GM19463 (cell line): Measurements from ENCODE around the gene CD79B.
A peak's percentile ranks its signal among the peaks of the same experiment; 100 is the strongest.
"Not testable (repeated sequence)": the region's sequence is repeated elsewhere in the genome, so short reads cannot be mapped to it uniquely, and the experiment has no call there.

Source experiments
- ATAC-seq: cut with Tn5 transposase; IDR thresholded peaks from one replicate; pipeline ENCODE4 v1.9.1; 2021; ENCODE audit warnings: mild to moderate bottlenecking, moderate library complexity; ENCODE audit not compliant: unreplicated experiment

Gene CD79B

DNA sequence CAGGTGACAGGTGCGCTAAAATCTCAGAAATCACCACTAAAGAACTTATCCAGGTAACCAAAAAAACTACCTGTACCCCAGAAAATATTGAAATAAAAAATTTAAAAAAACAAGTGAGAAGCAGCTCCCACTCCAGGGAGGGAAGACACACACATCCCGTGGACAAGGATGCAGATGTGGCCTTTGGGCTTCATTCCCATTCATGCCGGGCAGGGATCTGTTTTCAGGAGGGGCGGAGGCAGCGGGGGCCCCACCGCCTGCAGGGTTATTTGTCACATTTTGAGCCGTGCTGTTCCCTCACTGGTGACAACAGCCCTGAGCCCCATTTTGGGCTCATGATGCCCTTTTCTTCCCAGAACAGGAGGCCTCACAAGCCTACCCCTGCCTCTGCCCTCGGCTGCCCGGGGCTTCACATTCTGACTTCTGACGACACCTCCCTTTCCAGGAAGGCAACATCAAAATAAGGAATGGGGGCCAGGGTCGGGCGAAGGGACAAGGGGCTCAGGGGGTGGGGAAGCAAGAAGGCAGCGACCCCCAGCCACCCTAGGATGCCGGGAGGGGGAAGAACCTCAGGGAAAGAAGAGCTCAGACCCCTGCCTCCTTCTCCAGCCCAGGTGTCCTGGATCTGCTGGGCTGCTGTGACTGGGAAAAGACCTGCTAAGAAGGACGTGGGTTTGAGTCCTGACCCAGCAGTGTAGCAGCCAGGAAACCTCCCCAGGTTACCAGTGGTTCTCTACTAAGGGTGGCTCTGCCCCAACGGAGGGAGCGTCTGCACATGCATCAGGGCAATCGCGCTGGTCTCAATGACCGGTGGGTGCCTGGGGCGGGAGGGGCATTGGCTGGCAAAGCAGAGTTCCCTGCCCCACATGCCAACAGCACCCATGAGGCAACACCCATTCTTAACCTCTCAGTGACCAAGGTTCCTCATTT lies 2.3 kb upstream of the CD79B start:
- no peak for ATAC-seq

DNA sequence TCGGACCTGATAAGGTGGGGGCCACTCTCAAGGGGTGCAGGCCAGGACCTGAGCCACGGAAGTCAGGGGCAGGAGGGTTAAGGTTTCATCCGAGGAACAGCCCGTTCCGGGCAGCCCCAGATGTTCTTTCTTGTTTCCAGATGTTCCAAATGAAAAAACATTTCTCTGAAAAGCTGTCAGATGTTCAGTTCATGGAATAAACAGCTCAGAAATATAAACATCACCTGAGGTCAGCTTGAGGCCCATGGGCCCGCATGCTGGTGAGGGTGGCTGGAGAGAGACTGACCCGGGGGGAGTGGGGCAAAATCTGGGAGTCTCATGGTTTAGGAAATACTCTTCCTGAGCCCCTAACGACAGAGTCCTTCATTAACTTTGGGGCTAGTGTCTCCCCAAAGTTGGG lies 1.5 kb upstream of the CD79B start:
- ATAC-seq = no peak

DNA sequence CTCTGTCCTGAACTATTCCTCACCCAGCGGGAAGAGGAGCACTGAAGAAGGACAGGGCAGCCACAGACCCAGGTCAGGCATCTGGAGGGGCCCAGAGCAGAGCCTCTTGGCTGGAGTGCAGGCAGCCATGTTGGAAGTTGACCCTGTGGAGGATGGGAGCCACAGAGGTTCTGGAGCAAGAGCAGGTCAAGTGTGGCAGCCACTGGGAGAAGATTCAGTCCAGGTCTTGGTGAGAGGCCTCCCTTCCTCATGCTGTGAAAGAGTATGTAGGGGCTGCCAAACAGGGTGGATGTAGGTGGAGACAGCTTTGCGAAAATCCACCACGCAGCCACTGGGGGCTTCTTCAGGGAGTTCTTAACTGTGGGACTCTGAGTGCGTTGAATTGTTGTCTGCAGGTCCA lies 590 bp upstream of the CD79B start:
- ATAC-seq = peak; percentile 1

DNA sequence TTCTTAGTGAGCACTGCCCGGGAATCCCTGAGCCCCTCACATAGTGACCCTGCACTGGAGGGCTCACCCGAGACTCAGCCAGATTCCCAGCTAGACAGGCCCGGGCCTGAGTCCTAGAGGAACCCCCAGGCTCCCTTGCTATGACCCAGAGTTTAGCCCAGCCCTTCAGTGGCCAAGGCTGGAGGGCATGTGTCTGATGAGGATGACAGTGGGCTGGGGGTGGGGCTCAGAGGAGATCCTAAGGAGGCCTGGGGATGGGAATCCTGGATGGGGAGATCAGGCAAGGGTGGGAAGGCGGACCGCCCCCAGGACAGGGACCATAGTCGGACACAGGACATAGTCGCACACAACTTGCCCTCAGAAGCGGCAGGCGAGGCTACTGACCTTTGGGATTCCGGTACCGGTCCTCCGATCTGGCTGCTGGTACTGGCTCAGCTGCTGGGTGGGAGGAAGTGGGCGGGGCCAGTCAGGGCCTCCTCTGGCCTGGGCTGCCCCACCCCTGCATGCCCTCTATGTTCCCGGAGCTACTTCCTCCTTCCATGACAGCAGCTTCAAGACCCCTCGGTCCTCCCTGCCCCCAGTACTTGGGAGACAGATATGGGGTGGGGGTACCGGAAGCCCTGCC lies 1.1 kb downstream of the CD79B start:
- peak; percentile 38 for ATAC-seq

DNA sequence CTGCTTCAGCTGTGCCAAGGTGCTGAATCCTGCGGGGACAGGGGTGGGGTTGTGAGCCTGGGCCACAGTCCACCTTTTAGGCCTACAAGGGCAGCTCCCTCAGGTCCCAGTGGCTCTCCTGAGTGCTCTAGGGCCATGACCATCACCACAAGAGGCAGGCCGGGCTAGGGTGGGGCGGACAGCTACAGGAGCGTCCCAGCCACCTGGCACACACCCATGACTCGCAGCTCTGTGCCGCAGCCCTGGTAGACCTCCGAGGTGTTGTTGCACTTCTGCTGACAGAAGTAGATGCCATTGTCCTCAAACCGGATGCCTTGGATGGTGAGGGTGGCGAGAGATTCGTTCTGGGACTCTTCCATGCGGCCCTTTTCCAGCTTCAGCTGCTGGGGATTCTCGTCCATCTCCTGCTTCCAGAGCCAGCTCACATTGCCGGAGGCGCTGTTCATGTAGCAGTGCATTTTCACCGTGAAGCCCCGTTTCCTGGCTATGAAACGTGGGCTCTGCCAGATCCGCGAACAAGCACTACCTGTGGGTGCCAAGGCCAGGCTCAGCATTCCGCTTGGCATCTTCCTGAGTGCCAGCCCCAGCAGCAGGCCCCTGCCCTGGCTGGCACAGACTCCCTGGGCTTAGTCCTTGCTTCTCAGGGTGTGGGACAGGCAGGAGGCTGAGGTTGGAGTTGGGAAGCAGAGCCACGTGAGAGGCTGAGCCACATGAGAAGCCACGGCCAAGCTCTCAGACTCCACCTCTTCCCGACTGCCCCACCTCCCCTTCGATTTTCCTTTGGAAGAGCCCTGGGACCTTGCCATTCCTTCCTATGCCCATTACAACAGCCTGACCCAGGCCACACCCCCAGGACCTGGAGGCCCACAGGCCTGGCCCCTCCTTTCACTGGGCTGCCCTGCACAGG lies 2.0 kb downstream of the CD79B start:
- ATAC-seq = no peak

DNA sequence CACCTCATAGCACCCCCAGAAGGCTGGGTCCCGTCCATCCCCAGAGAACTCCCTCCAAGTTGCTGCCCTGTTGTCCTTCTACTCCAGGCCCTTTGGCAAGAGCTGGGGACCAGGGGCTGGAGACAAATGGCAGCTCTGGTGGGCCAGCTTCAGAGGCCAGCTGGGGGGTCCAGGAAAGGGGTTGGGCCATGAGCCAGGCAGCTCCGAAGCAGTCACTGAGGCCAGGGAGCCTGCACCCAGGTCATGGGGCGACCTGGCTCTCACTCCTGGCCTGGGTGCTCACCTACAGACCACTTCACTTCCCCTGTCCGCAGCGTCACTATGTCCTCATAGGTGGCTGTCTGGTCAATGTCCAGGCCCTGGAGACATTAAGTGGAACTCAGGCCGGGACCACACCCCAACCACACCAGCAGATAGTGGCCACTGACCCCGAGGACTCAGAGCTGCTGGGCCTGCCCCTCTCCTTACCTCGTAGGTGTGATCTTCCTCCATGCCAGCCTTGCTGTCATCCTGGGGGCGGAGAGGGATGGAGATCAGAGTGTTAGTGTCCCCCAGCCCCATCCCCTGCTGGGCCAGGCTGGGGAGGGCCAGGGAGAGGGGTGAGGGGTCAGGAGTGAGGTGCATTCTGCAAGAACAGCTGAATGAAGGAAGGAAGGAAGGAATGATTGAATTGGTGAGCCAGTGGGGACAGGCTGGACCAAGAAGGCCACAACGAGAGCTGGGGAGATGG lies 3.0 kb downstream of the CD79B start:
- ATAC-seq = no peak

DNA sequence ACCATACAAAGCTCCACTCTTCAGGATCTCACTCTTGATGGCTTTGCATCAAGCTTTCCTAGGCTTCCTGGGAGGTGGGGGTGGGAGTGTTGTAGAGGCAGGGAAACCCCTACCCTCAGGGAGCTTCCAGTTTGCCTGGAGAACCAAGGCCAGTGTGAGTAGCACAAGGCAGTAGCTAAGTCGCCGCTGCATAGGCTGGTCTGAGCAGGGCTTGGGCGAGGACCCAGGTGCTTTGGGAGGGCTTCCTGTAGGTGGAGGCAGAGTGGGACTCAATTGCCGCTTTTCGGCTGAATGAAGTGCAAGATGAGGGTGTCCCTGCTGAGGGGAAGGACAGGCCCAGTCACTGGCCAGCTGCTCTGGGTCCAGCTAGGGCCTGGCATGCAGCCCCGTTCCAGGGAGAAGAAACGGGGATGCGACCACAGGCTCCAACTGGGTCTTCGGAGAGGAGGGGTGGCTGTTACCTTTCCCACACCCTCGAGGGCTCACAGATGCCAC lies 3.9 kb downstream of the CD79B start:
- ATAC-seq = no peak

DNA sequence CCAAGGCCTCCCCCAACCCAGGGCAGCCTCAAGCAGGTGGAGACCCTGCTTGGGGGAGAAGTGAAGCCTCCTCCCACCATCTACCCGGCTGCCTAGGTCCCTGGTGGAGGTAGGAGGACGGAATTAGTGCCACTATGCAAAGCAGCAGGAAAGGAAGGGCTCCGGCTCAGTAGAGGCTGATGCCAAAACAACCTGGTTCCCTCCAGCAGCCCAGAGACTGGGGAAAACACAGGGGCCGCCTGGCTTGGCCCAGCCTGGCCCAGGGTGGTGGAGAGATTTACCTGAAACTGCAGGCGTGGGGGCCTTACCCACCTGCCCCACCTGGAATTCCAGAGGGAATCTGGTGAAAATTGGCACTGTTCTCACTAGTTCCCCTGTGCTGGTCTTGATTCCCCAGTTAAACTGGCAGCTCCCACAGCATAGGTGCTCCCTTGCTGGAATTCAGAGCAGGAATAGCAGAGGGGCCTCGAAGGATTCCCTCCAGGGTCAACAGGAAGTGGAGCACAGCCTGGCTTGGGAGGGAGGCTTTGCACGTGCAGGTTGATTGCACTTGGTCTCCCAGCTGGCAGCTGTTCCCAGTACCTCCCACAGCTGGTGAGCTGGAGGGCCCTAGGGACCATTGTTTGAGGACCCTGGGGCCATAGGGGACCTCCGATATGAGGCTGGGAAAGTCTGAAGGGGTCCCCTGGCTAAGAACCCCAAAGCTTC lies 4.5 kb downstream of the CD79B start:
- ATAC-seq = no peak

DNA sequence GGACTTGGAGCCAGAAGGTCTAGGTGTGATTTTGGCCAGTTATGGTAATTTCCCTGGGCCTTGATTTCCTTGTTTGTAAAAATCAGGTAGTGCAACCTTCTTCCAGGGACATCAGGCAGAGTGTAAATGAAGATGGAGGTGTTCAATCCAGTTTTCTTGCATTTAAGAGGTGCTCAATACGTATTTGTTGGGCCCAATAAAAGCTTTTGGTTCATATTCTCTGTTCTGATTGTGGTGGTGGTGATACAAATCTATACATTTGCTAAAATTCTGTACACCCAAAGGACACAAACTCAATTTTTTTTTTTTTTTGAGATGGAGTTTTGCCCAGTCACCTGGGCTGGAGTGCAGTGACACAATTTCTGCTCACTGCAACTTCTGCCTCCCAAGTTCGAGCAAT lies 6.0 kb downstream of the CD79B start:
- no peak for ATAC-seq

DNA sequence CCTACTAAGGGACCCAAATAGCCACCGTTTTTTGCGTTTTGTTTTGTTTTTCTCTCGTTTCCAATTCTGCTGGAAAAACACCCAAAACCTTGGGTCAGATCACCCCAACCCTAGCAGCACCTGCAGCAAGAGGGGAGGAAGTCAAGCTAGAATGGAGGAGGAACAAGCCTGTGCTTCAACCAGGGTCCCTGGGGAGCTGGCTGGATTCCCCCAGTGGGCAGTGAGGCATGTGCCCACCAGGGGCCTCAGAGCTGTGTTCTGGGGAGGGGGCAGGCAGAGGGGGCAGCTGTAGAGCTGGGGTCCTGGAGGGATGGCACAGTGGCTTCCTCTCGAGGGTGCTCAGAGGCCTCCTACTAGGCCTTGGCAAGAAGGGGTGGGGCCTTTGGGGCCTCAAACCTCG lies 6.5 kb downstream of the CD79B start:
- ATAC-seq = no peak

DNA sequence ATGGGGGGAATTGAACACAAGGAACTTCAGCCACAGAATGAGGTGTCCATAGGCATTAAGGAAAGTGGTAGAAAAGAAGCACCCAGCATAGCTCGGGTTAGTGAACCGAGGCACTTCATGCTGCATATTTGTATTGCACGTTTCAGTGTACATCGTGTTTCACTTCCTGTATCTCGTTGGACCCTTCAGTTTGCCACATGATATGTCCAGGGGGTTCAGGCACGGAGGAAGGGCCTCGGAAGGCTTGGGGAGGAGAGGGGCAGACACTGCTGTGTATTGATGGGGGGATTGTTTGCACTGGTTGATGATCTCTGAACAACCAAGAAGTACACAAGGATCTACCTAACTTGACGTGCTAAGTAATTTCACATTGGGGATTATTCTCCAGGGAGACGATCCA lies 9.7 kb downstream of the CD79B start:
- ATAC-seq = peak; percentile 40

DNA sequence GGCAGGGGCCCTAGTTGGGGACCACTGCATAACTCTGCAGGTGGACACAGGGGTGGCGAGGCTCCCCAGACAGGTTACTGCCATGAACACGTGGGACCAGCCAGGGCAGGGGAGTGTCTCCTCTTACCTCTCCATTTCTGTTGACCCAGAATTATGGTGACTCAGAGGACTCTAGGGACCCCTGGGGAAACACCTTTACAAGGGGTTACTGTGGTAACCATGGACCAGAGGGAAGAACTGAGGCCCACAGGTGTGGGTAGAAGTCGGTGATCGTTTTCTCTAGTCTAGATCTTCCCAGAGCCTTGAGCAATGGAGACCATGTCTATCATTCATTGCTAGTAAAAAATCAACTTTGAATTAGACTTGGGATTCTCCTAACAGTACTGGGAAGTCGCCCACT lies 11.4 kb downstream of the CD79B start:
- ATAC-seq = not testable (repeated sequence)

DNA sequence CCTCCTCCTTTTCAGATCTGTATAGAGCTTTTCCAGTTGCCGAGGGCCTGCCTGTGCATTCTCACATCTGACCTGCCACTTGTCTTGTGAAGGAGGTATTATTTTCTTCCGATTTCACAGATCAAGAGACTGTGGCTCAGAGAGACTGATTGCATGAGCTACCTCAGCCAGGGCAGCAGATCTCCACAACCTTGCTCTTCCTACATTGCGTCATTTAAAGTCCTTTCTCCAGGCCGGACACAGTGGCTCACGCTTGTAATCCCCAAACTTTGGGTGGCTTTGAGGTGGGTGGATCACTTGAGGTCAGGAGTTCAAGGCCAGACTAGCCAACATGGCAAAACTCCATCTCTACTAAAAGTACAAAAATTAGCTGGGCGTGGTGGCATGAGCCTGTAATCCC lies 12.1 kb downstream of the CD79B start:
- not testable (repeated sequence) for ATAC-seq

DNA sequence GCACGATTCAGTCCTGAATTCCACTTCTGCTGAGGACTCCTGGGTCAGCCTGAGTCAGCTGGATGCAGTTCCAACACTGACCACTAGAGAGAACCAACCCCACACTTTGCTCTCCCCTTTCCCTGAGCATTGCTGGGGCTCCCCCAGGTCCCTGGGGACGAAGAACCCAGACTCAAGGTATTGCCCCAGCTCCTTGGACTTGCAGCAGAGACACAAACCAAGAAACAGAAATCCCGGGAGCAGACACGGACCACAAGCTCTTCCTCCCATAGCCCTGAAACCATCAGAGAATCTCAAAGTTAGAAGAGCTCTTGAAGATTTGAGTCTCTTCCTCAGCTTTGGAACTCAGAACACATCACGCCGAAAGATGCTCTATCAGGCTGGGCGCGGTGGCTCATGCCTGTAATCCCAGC lies 12.8 kb downstream of the CD79B start:
- no peak for ATAC-seq

DNA sequence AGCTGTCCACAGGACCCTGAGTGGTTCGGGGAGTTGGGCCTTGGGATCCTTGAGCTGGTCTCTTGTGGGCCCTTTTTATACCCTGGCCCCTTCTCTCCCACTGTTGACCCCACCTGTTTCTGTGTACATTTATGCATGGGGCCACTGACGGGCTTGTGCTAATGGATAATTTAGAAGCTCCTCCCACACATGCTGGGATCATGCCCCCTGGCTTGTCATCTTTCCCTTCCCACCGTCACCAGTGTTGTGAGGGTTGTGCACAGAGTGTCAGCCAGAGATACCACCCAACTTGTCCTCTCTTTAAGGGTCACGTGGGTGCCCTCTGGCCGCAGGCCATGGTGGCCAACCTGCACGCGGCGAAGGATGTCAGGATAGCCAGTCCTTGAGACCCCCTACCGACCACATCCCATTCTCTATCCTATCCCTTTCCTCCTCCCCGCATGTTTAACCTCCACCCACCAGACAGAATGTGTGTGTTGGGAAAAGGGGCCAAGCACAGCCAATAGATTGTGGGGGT lies 13.3 kb downstream of the CD79B start, which contains the start of gene GH1:
Gene GH1, minus strand, starts transcription at position 51 of the 517 bp plus-strand sequence. CDS start 63 bp downstream, outside the sequence.
- not testable (repeated sequence) for ATAC-seq

DNA sequence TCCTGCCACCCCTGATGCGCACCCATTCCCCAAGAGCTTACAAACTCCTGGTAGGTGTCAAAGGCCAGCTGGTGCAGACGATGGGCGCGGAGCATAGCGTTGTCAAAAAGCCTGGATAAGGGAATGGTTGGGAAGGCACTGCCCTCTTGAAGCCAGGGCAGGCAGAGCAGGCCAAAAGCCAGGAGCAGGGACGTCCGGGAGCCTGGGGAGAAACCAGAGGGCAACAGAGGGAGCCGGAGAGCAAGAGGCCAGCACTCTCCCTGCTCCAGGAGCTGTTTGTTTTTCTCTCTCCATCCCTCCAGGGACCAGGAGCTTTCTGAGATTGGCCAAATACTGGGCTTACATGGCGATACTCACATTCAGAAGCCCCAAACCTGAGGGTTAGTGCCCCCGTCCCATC lies 13.8 kb downstream of the CD79B start:
- no peak for ATAC-seq

DNA sequence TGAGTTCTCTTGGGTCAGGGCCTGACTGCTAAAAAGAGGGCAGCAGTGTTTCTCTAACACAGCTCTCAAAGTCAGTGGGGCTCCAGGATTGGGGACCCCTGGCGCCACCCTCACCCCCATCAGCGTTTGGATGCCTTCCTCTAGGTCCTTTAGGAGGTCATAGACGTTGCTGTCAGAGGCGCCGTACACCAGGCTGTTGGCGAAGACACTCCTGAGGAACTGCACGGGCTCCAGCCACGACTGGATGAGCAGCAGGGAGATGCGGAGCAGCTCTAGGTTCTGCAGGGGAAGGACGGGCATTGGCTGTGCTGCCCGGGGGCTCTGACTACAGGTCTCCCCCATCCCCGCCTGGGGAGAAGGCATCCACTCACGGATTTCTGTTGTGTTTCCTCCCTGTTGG lies 14.5 kb downstream of the CD79B start:
- no peak for ATAC-seq

DNA sequence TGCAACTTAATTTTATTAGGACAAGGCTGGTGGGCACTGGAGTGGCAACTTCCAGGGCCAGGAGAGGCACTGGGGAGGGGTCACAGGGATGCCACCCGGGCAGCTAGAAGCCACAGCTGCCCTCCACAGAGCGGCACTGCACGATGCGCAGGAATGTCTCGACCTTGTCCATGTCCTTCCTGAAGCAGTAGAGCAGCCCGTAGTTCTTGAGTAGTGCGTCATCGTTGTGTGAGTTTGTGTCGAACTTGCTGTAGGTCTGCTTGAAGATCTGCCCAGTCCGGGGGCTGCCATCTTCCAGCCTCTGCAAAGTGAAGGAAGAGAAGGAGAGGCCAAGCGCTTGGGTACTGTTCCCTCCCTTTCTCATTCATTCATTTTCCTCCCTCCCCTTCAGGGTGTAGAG lies 14.9 kb downstream of the CD79B start:
- not testable (repeated sequence) for ATAC-seq

DNA sequence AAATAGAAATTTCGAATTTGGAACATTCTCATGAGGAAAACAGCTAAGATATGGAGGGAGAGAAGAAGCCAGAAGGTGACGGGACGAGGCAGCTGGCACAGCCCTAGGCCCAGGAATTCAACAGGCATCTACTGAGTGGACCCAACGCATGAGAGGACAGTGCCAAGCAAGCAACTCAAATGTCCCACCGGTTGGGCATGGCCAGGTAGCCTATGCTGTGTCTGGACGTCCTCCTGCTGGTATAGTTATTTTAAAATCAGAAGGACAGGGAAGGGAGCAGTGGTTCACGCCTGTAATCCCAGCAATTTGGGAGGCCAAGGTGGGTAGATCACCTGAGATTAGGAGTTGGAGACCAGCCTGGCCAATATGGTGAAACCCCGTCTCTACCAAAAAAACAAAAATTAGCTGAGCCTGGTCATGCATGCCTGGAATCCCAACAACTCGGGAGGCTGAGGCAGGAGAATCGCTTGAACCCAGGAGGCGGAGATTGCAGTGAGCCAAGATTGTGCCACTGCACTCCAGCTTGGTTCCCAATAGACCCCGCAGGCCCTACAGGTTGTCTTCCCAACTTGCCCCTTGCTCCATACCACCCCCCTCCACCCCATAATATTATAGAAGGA lies 15.5 kb downstream of the CD79B start:
- ATAC-seq = no peak
